ENCODE data around the gene GLMP.

DNA sequence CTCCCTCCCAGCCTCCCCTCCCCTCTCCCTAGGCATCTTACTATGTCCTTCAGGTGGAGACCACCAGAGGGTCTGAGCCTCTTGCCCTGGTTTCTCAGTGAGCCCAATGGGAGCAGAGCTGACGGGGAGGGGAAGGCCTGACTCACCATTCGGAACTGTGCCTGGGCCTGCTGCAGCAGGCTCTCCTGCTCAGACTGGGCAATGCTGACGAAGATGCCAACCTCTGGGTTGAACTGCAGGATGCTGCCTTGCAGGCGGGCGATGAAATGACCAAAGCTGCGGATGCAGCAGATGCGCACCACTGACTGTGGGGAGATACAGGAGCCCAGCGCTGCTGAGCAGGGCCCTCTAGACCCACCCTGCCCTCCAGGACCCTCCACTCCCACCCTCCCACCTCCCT, 36.6 kb downstream of the GLMP start:
- TF ChIP-seq, protein P1, sequence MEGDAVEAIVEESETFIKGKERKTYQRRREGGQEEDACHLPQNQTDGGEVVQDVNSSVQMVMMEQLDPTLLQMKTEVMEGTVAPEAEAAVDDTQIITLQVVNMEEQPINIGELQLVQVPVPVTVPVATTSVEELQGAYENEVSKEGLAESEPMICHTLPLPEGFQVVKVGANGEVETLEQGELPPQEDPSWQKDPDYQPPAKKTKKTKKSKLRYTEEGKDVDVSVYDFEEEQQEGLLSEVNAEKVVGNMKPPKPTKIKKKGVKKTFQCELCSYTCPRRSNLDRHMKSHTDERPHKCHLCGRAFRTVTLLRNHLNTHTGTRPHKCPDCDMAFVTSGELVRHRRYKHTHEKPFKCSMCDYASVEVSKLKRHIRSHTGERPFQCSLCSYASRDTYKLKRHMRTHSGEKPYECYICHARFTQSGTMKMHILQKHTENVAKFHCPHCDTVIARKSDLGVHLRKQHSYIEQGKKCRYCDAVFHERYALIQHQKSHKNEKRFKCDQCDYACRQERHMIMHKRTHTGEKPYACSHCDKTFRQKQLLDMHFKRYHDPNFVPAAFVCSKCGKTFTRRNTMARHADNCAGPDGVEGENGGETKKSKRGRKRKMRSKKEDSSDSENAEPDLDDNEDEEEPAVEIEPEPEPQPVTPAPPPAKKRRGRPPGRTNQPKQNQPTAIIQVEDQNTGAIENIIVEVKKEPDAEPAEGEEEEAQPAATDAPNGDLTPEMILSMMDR (IDR thresholded peaks at IDR 0.05), result no peak
- TF ChIP-seq POLR2A (IDR thresholded peaks at IDR 0.05), result no peak
